GM19372 (cell line): ENCODE results near the gene TCEAL2.
A peak's percentile ranks its signal among the peaks of the same experiment; 100 is the strongest.
"Not testable (repeated sequence)": the region's sequence is repeated elsewhere in the genome, so short reads cannot be mapped to it uniquely, and the experiment has no call there.

Source experiments
- ATAC-seq: cut with Tn5 transposase; IDR thresholded peaks from one replicate; pipeline ENCODE4 v1.9.1; 2021; ENCODE audit warnings: mild to moderate bottlenecking, low read depth, moderate library complexity; ENCODE audit not compliant: unreplicated experiment

The TCEAL2 gene

GRCh38 chrX:102125436-102125835, at the start of gene TCEAL2:
Gene TCEAL2 (plus strand): TSS chrX:102125679. CDS start chrX:102126831, 1,152 bp downstream.
- ATAC-seq: not testable (repeated sequence)

- ATAC-seq: no peak
Observed at GRCh38 chrX:102077426-102077825, 48.1 kb upstream of the TCEAL2 start.

GRCh38 chrX:102085706-102086105, 39.8 kb upstream of the TCEAL2 start:
- no peak for ATAC-seq

GRCh38 chrX:102113367-102113766, 12.1 kb upstream of the TCEAL2 start:
- no peak for ATAC-seq

GRCh38 chrX:102115748-102116147, 9.7 kb upstream of the TCEAL2 start:
- no peak for ATAC-seq

GRCh38 chrX:102125014-102125413, 465 bp upstream of the TCEAL2 start:
- ATAC-seq: not testable (repeated sequence)

GRCh38 chrX:102126080-102126818, 770 bp downstream of the TCEAL2 start:
- ATAC-seq: not testable (repeated sequence)

GRCh38 chrX:102126863-102127262, 1.4 kb downstream of the TCEAL2 start:
- ATAC-seq: no peak

GRCh38 chrX:102129473-102129872, 4.0 kb downstream of the TCEAL2 start:
- no peak for ATAC-seq

- ATAC-seq: no peak
Observed at GRCh38 chrX:102138064-102138463, 12.6 kb downstream of the TCEAL2 start.

- not testable (repeated sequence) for ATAC-seq
Observed at GRCh38 chrX:102140876-102141275, 15.4 kb downstream of the TCEAL2 start.

GRCh38 chrX:102141631-102142030, 16.2 kb downstream of the TCEAL2 start:
- not testable (repeated sequence) for ATAC-seq

GRCh38 chrX:102142274-102142673, 16.8 kb downstream of the TCEAL2 start, which contains the start of gene TCEAL6:
Gene TCEAL6 (minus strand): TSS chrX:102142481.
- not testable (repeated sequence) for ATAC-seq

GRCh38 chrX:102154218-102154860, 28.9 kb downstream of the TCEAL2 start:
- ATAC-seq: no peak

GRCh38 chrX:102154900-102155805, 29.7 kb downstream of the TCEAL2 start:
- ATAC-seq: peak; percentile 46

- ATAC-seq: peak; percentile 93
Observed at GRCh38 chrX:102155806-102156179, 30.3 kb downstream of the TCEAL2 start, which contains the start of gene BEX5. Gene BEX5 (minus strand): TSS chrX:102155977. CDS start chrX:102154265, 1,712 bp downstream.
